ENCODE results near the gene BAG2.

The BAG2 gene

DNA sequence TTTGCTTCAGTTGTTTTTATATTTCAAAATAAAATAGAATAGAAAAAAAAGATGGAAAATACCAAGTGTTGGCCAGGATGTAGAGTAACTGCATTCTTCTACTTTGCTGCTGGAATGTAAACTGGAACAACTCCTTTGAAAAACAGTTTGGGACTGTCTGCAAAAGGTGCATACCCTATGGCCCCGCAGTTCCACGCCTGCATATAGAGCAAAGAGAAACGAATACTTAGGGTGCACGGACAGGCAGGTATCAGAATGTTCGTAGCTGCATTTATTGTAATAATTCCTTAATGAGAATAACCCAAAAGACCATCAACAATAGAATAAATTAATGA, 50.6 kb downstream of the BAG2 start:
- no peak for FAIRE-seq

DNA sequence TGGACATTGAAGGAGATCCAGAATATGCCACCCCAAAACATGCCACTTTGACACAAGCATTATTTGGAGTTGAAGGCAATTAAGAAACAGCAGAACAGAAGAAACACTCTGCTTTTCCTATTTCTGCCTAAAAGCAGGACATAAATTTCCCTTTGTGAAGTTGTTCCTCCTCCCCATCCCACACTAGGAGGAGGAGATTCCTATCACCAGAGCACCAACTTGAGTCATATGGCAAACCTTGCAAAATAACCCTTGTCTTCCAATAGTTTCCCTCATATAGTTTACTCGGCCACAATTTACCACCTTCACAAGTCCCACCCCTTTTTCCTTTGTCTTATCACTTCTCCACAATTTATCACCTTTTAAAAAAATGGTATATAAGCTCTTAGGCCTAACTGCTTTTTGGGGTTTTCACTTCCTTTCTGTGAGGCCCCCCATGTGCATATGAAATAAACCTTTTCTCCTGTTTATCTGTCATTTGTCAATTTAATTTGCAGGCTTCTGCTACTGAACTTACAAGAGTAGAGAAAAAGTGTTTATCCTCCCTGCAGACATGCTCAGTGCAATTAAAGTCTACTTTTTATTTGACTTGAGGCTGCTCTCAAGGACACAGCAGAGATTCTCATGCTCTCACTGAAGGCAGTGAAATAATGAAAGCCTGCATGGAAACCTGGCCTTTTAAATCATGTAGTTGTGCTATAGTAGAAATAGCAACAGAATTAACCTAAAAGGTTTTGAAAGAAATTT, 52.8 kb downstream of the BAG2 start:
- FAIRE-seq: no peak

DNA sequence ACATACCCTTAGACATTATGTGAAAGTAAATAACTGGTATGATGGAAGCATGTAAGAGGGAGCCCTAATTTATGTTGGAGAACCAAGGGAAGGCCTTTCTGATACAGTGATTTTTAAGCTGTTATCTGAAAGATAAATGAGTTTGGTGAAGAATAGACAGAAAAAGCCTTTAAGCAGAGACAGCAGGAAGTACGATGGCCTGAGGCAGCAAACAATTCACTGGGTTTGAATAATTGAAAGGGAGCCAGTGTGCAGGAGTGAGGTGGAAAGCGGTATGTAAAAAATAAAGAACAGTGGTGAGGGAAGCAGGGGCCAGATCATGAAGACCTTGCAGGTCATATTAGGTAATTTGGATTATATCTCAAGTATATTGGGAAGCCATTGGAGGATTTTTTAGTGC, 54.1 kb downstream of the BAG2 start:
- no peak for FAIRE-seq

Data from TTC549 (cell line).